ENCODE measurements around the gene BACH2. TPM values are rescaled to one million over a fixed set of nuclear protein-coding genes. Genes with fewer than 3 reads are reported as not detected.

Gene BACH2
- total RNA-seq, 1 donor from 2014 or later = 88.8 TPM

DNA sequence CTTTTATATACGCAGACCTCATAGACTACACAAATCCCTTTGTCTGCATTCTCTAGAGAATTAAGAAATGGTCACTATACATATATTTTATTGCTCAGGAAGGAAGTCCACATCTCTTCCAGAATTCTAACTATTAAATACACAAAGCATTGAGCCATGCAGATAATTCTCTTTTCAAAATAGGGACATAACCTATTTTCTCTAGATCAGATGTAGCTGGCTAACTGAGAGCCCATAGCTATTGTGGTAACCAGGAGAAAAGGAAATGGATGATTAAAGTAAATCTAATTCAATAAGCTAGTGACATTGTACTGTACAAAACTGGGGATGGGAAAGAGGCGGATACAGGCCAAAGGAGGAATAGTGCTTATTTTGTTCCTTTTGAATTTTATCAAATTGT lies 137.2 kb downstream of the BACH2 start:
- Mint-ChIP-seq H3K36me3 (ENCODE audit: low read depth) (peaks cover 41% of the 10 kb centered on the region), H3K27ac (peak overlapping the region; percentile 38), H3K9me3 (no peaks in the 10 kb centered on the region), H3K4me1 (ENCODE audit: low read depth) (peaks cover 60% of the 10 kb centered on the region), H3K27me3 (ENCODE audit: low read depth) (no peaks in the 10 kb centered on the region), H3K4me3 (ENCODE audit: low read depth) (no peak overlapping the region)
- intact Hi-C loops (cut with micrococcal nuclease) = no loop called here
- DNase-seq (ENCODE audit: low spot score) = no peak

DNA sequence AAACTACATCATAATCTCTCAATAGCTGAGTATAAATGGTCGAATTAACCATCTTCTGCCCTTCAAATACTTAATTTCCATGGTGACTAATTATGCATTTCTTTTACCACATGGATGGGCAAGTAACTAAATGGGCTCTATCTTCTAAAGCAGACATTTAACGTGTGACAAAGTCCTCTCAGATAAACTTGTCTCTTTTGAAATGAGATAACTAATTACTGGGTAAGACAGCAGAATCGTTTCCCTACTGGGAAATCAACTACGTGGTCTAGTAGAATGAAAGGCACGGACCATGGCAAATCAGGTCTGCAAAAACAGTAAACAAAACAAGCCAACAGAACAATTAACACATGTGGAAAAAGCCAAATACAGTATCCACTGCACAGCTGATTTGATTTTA lies 137.7 kb downstream of the BACH2 start:
- Mint-ChIP-seq H3K27ac (no peak overlapping the region), H3K4me3 (ENCODE audit: low read depth) (no peak overlapping the region), H3K4me1 (ENCODE audit: low read depth) (peaks cover 61% of the 10 kb centered on the region), H3K9me3 (no peaks in the 10 kb centered on the region), H3K27me3 (ENCODE audit: low read depth) (no peaks in the 10 kb centered on the region), H3K36me3 (ENCODE audit: low read depth) (peaks cover 38% of the 10 kb centered on the region)
- no peak for DNase-seq (ENCODE audit: low spot score)
- intact Hi-C loops (cut with micrococcal nuclease) = no loop called here

DNA sequence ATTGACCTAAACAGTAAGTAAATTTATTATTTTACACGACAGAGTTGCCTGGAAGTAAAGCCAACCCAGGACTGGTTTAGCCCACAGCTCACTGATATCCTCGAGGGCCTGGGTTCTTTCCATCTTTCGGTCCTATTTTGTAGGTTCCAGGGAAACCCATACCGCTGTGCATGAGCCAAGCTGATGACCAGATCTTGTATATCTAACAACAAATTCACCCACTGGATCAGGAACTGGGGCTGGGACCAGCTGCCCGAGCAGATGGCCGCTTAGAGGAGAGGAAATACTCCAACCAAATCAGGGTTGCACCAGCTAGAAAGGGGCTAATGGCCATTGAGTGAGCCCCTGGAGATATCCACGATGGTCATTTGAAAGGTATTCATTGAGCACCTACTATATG lies 139.2 kb downstream of the BACH2 start:
- DNase-seq (ENCODE audit: low spot score) = no peak
- H3K27me3 Mint-ChIP-seq (ENCODE audit: low read depth) = no peaks in the 10 kb centered on the region
- intact Hi-C loops (cut with micrococcal nuclease) = loop anchor here (2.0 kb wide), 1 partner anchor 17 kb away; no protein-coding TSS in a partner anchor
- H3K4me1 Mint-ChIP-seq (ENCODE audit: low read depth) = peaks cover 62% of the 10 kb centered on the region
- peaks cover 30% of the 10 kb centered on the region for H3K36me3 Mint-ChIP-seq (ENCODE audit: low read depth)
- H3K4me3 Mint-ChIP-seq (ENCODE audit: low read depth) = no peak overlapping the region
- no peak overlapping the region for H3K27ac Mint-ChIP-seq
- no peaks in the 10 kb centered on the region for H3K9me3 Mint-ChIP-seq

DNA sequence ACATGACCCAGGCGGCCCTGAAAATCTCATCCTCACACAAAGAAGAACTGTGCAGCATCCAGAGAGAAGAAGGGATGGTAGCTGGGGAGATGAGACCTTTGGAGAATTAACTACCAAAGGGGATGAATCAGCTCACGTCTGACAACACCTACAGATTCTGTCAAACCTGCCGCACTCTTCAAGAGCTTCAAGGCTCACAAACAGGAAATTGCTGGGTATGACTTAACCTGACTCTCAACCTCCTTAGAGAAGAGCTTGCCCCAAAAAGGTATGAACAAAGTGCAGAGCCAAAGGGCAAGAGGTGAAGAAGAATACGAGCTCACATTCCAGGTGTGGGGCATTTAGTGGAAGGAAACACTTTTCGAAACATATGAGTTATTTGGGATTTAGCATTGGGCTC lies 139.8 kb downstream of the BACH2 start:
- Mint-ChIP-seq H3K9me3 (no peaks in the 10 kb centered on the region), H3K27me3 (ENCODE audit: low read depth) (no peaks in the 10 kb centered on the region), H3K4me3 (ENCODE audit: low read depth) (peak overlapping the region; percentile 3), H3K4me1 (ENCODE audit: low read depth) (peaks cover 62% of the 10 kb centered on the region), H3K36me3 (ENCODE audit: low read depth) (peaks cover 28% of the 10 kb centered on the region), H3K27ac (peak overlapping the region; percentile 65)
- intact Hi-C loops (cut with micrococcal nuclease) = loop anchor here (2.0 kb wide), 1 partner anchor 18 kb away; no protein-coding TSS in a partner anchor
- DNase-seq (ENCODE audit: low spot score) = no peak

DNA sequence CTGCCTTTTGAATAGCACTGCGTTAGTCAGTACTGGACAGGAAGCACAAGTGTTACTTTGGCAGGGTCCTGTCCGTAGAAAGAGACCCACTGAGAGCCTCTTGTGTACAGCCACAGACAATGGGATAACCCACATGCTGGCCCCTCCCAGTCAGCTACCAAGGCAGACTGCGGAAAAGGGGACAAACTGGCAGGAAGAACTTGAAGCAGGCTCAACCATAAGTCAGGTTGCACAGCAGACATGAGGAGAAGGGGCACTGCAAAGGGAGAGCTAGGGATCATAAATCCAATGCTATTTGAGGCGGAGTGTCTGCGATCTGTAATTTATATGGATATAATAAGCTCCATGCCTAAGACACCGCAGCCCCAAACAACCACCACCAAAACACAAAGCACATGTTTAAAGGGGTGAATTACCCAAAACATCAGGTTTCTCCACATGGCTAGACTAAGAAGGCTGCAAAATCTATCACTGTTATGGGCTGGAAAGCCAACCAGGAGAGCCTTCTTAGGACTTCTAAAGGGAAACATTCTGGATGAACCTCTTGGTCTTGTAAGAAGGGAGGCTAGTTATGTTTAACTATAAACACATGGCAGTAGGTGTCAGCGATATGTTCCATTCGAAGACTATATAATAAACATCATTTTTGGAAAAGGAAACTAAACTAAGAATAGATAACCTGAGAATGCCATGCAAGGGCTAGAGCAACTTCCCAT lies 141.7 kb downstream of the BACH2 start:
- H3K36me3 Mint-ChIP-seq (ENCODE audit: low read depth) = peaks cover 31% of the 10 kb centered on the region
- no peak overlapping the region for H3K4me3 Mint-ChIP-seq (ENCODE audit: low read depth)
- H3K9me3 Mint-ChIP-seq = no peaks in the 10 kb centered on the region
- intact Hi-C loops (cut with micrococcal nuclease) = no loop called here
- peaks cover 70% of the 10 kb centered on the region for H3K4me1 Mint-ChIP-seq (ENCODE audit: low read depth)
- H3K27ac Mint-ChIP-seq = peak overlapping the region; percentile 20
- no peaks in the 10 kb centered on the region for H3K27me3 Mint-ChIP-seq (ENCODE audit: low read depth)
- no peak for DNase-seq (ENCODE audit: low spot score)

DNA sequence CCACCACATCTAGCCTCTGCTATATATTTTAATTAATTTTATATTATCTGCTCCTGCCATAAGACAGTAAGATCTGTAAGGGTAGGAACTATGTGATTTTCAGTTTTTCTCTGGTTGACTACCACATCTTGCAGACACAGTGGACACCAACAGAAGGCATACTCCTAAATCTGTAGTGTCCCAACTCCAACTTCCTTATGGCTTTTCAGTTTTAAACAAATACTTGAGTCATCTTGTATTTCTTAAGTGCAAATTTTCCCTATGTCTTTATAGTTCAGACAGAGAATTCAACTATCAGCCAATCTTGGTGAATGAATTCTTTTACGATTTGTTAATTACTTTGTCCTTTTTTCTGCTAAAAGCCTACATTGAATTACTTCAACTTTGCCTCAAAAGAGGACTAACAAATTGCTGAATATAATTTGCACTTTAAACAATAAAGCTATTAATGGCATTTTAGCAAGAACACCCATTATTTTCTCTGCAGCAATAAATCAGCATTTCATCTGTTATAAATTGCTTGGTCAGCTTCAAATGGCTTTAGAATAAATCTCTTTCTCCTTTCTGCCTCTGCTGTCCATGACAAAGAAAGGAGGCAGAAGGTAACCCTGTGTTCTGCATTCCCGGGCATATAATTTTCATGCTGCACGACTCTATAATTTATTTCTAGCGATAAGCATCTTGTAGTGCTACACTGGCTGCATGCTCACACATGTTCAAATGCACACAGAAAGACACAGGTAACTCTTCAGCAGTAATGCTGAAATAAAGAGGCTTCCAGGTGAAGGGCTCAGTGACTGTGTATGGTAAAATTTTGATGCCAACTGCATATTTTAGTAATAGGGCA lies 144.8 kb downstream of the BACH2 start:
- Mint-ChIP-seq H3K9me3 (no peaks in the 10 kb centered on the region), H3K27me3 (ENCODE audit: low read depth) (no peaks in the 10 kb centered on the region), H3K27ac (no peak overlapping the region), H3K4me3 (ENCODE audit: low read depth) (no peak overlapping the region), H3K36me3 (ENCODE audit: low read depth) (peaks cover 21% of the 10 kb centered on the region), H3K4me1 (ENCODE audit: low read depth) (peaks cover 70% of the 10 kb centered on the region)
- intact Hi-C loops (cut with micrococcal nuclease) = no loop called here
- no peak for DNase-seq (ENCODE audit: low spot score)

DNA sequence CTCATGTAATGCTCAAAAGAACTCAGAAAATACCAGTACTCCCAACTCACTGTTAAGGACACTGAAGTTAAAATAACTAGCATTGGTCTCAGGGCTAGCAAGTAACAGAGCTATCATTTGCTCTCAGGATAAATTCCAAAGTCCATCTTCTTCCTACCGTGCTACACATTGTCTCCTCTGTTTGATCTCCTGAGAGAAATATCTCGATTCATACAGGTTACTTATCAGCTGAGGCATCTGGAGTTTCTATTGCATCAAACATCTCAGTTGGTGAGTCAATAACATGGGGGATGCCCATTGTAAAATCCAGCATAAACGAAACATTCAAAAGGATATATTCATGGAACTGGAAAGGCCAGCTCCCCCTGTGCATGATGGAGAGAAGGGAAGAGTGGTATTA lies 147.4 kb downstream of the BACH2 start:
- peak overlapping the region; percentile 73 for H3K27ac Mint-ChIP-seq
- DNase-seq (ENCODE audit: low spot score) = no peak
- no peak overlapping the region for H3K4me3 Mint-ChIP-seq (ENCODE audit: low read depth)
- peaks cover 76% of the 10 kb centered on the region for H3K4me1 Mint-ChIP-seq (ENCODE audit: low read depth)
- peaks cover 36% of the 10 kb centered on the region for H3K36me3 Mint-ChIP-seq (ENCODE audit: low read depth)
- no peaks in the 10 kb centered on the region for H3K9me3 Mint-ChIP-seq
- H3K27me3 Mint-ChIP-seq (ENCODE audit: low read depth) = no peaks in the 10 kb centered on the region
- intact Hi-C loops (cut with micrococcal nuclease) = loop anchor here (1.0 kb wide), 4 partner anchors 27 to 102 kb away; no protein-coding TSS in a partner anchor

DNA sequence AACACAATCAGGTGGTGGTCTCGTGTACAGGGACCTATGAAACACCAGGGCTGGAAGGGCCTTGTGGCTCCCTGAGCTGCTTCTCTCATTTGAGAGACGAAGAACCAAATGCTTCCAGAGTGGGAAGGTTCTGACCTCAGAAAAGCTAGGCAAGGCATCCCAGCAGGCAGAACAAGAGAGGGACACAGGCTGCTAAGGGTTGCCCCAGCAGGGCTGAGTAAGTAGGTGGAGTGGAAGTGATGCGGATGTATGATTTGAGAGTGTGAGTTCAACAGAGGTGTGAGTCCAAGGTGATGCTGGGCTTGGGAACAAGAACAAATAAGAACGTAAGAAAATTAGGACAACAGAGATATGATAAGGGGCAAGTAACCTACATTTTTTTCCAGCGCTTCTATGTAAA lies 147.8 kb downstream of the BACH2 start:
- no peak overlapping the region for H3K4me3 Mint-ChIP-seq (ENCODE audit: low read depth)
- H3K27ac Mint-ChIP-seq = peak overlapping the region; percentile 73
- no peak for DNase-seq (ENCODE audit: low spot score)
- no peaks in the 10 kb centered on the region for H3K9me3 Mint-ChIP-seq
- H3K36me3 Mint-ChIP-seq (ENCODE audit: low read depth) = peaks cover 38% of the 10 kb centered on the region
- H3K27me3 Mint-ChIP-seq (ENCODE audit: low read depth) = no peaks in the 10 kb centered on the region
- peaks cover 77% of the 10 kb centered on the region for H3K4me1 Mint-ChIP-seq (ENCODE audit: low read depth)
- intact Hi-C loops (cut with micrococcal nuclease) = loop anchor here (1.0 kb wide), 4 partner anchors 27 to 102 kb away; no protein-coding TSS in a partner anchor

DNA sequence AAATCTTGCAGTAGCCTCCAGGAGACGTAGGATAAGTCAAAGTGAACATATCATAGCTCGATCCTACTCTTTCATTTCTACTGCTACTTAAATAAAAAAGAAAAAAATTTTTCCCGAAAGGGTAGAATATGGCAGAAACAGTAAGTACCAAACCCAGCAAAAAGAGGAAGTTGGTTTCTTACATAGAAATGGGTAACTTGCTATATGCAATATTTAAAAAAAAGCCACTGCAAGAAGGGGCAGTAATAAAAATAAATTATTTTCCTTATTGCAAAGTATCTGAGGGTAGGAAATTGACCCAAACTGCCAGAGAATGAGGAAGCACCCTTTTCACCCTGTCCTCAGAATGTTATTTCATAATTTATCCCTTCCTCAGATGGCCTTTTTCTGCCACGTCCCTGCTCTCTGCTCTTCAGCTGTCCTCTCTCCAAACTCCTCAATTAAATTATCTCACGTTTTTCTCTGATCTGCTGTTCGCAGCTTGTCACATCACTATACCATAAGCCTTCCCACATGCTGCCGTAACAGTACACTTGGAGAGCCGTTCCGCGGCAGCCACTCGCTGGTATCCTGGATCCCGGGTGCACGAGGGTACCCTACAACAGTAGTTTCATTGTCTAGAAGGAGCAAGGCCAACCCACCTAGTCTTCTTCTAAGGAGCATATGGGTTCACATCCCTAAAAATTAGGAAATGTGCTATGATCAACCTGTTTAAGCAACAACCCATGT lies 149.6 kb downstream of the BACH2 start:
- intact Hi-C loops (cut with micrococcal nuclease) = no loop called here
- DNase-seq (ENCODE audit: low spot score) = no peak
- Mint-ChIP-seq H3K27ac (no peak overlapping the region), H3K4me3 (ENCODE audit: low read depth) (no peak overlapping the region), H3K36me3 (ENCODE audit: low read depth) (peaks cover 47% of the 10 kb centered on the region), H3K27me3 (ENCODE audit: low read depth) (no peaks in the 10 kb centered on the region), H3K4me1 (ENCODE audit: low read depth) (peaks cover 80% of the 10 kb centered on the region), H3K9me3 (no peaks in the 10 kb centered on the region)

DNA sequence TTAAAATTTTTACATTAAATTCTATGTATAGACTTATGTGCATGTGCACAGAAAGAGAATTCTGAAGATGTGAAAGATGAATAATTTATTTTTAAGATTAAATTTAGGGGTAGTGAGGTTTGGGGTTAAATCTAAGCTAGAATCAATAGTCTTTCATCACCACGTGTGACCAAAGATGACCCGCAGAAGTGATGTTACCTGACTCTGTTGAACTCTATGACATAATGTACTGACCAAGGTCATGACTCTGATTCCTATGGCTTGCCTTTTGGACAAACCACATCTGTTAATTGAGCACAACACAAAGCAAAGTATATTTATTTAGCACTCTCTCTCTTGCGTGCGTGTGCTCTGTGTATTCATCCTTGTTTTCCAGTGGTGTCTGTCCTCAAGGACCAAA lies 150.6 kb downstream of the BACH2 start:
- Mint-ChIP-seq H3K27ac (no peak overlapping the region), H3K36me3 (ENCODE audit: low read depth) (peaks cover 48% of the 10 kb centered on the region), H3K4me1 (ENCODE audit: low read depth) (peaks cover 78% of the 10 kb centered on the region), H3K4me3 (ENCODE audit: low read depth) (no peak overlapping the region), H3K9me3 (no peaks in the 10 kb centered on the region), H3K27me3 (ENCODE audit: low read depth) (no peaks in the 10 kb centered on the region)
- DNase-seq (ENCODE audit: low spot score) = no peak
- intact Hi-C loops (cut with micrococcal nuclease) = no loop called here

DNA sequence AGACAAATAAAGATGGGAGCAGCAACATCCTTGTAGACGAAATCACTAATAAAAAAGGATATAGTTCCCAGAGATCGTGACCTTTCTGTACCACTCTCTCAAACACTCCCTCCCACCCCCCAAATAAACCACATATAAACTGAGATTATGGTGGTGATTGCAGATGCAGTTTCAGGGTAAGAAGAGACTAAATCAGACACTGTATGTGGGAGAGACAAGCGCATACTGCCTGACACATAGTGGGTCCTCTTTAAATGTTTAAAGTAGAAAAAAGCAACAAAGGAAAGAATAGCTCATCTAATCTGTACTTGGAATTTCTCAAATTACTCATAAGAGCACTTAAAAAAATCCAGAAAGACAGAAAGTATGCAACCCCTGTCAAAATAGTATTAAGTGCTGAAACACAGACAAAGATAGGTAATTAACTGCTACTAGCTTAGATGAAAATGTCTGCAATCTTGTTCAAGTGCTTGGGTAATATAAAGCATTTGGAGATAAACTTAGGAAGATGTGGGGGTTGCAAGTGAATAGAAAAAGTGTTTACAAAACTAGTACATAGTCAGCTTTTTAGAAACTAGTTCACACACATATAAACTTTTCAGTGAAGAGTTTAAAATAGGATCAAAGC lies 151.6 kb downstream of the BACH2 start:
- H3K36me3 Mint-ChIP-seq (ENCODE audit: low read depth) = peaks cover 45% of the 10 kb centered on the region
- intact Hi-C loops (cut with micrococcal nuclease) = loop anchor here (1.0 to 2.0 kb wide), 9 partner anchors 21 to 139 kb away; no protein-coding TSS in a partner anchor
- DNase-seq (ENCODE audit: low spot score) = no peak
- no peaks in the 10 kb centered on the region for H3K9me3 Mint-ChIP-seq
- H3K27me3 Mint-ChIP-seq (ENCODE audit: low read depth) = no peaks in the 10 kb centered on the region
- peaks cover 72% of the 10 kb centered on the region for H3K4me1 Mint-ChIP-seq (ENCODE audit: low read depth)
- peak overlapping the region; percentile 92 for H3K27ac Mint-ChIP-seq
- peak overlapping the region; percentile 54 for H3K4me3 Mint-ChIP-seq (ENCODE audit: low read depth)

DNA sequence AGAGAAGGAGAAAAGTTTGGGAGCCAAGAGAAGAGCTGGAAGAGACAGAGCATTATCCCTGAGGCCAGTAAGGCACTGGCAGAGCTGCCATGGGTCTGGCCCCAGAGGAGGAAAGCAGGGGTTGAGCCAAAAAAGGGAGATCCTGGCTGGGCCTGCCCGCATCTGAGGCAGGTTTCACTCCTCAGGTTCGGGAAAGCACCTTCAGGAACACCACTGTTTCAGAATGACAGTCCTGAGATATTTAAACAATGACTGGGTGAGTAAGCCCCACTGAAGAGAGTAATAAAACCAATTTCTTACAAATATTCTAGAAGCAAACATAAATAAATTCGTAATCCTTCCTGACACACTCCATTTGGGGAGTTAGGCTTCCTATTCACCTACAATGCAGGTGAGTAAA lies 152.2 kb downstream of the BACH2 start:
- Mint-ChIP-seq H3K4me1 (ENCODE audit: low read depth) (peaks cover 68% of the 10 kb centered on the region), H3K36me3 (ENCODE audit: low read depth) (peaks cover 51% of the 10 kb centered on the region), H3K27ac (peak overlapping the region; percentile 92), H3K27me3 (ENCODE audit: low read depth) (no peaks in the 10 kb centered on the region), H3K9me3 (no peaks in the 10 kb centered on the region), H3K4me3 (ENCODE audit: low read depth) (peak overlapping the region; percentile 54)
- intact Hi-C loops (cut with micrococcal nuclease) = loop anchor here (1.0 to 2.0 kb wide), 5 partner anchors 20 to 130 kb away; no protein-coding TSS in a partner anchor
- DNase-seq (ENCODE audit: low spot score) = no peak

All from activated T-helper 2 cell treated with anti-CD3 and anti-CD28 coated beads, Interferon-gamma antibody, Interleukin-2, Interleukin-4, amounts not matched to agents 10 μg/mL and 5 μg/mL and 100 μg/mL, durations not matched to agents 14 hours and 24 hours and 36 hours (primary cell).